ENCODE data around the gene SPART.
A peak's percentile ranks its signal among the peaks of the same experiment; 100 is the strongest.

The SPART gene

DNA sequence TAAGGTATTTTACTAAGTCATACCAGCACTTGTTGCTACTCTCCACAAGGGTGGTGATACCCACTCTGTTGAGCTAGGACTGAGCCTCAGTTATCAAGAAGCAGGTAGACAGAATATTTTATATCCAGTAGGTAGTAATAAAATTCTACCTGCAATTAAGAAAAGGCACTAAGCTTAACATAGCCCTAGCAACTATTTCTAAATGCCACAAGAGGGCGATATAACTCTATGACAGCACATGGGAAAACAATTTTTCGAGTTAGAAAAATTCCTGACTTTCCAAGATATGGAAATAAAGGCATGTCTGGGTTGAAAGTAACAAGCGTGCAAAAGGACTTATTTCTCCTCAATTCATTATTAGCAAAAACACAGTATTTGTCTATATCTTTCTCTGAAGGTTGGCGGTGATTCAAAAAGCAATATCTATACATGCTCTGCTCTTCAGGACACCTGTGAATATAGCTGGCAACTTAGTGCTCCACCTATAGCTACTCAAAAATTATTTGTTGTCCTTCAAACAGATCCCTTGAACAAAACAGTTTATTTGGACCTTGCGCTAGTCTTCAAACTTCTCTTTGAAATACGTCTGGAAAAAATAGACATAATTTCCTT, 63.3 kb downstream of the SPART start:
- Histone ChIP-seq H3K79me2 (ENCODE audit: low read length) (no peaks in the 10 kb centered on the region), H3K9me2 (replicated peaks; ENCODE audit: insufficient read depth, low read length) (no peaks in the 10 kb centered on the region), H3K9ac (ENCODE audit: low read length) (no peak overlapping the region), H3K27me3 (replicated peaks; ENCODE audit: insufficient read depth, low read length) (no peaks in the 10 kb centered on the region), H3K9me3 (replicated peaks; ENCODE audit: insufficient read depth, low read length) (no peaks in the 10 kb centered on the region), H3K4me2 (ENCODE audit: low read depth, low read length) (no peak overlapping the region), H4K20me1 (ENCODE audit: insufficient read depth, low read length) (no peaks in the 10 kb centered on the region), H3K27ac (ENCODE audit: low read length) (no peak overlapping the region), H2AFZ (ENCODE audit: low read length) (no peak overlapping the region), H3K4me1 (ENCODE audit: low read length) (no peaks in the 10 kb centered on the region), H3K36me3 (replicated peaks; ENCODE audit: insufficient read depth, low read length) (no peaks in the 10 kb centered on the region), H3K4me3 (ENCODE audit: low read length) (no peak overlapping the region), H3F3A (ENCODE audit: insufficient read depth, low read length) (no peaks in the 10 kb centered on the region)
- peak; percentile 15 for DNase-seq
- TF ChIP-seq EZH2phosphoT487 (IDR thresholded peaks at IDR 0.05; ENCODE audit: low read length) (no peak), EZH2 (optimal IDR thresholded peaks at IDR 0.05; ENCODE audit: low read depth, low read length) (no peak)
- TF ChIP-seq, protein P1, sequence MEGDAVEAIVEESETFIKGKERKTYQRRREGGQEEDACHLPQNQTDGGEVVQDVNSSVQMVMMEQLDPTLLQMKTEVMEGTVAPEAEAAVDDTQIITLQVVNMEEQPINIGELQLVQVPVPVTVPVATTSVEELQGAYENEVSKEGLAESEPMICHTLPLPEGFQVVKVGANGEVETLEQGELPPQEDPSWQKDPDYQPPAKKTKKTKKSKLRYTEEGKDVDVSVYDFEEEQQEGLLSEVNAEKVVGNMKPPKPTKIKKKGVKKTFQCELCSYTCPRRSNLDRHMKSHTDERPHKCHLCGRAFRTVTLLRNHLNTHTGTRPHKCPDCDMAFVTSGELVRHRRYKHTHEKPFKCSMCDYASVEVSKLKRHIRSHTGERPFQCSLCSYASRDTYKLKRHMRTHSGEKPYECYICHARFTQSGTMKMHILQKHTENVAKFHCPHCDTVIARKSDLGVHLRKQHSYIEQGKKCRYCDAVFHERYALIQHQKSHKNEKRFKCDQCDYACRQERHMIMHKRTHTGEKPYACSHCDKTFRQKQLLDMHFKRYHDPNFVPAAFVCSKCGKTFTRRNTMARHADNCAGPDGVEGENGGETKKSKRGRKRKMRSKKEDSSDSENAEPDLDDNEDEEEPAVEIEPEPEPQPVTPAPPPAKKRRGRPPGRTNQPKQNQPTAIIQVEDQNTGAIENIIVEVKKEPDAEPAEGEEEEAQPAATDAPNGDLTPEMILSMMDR (IDR thresholded peaks at IDR 0.05; ENCODE audit: low read length), result peak; percentile 61

DNA sequence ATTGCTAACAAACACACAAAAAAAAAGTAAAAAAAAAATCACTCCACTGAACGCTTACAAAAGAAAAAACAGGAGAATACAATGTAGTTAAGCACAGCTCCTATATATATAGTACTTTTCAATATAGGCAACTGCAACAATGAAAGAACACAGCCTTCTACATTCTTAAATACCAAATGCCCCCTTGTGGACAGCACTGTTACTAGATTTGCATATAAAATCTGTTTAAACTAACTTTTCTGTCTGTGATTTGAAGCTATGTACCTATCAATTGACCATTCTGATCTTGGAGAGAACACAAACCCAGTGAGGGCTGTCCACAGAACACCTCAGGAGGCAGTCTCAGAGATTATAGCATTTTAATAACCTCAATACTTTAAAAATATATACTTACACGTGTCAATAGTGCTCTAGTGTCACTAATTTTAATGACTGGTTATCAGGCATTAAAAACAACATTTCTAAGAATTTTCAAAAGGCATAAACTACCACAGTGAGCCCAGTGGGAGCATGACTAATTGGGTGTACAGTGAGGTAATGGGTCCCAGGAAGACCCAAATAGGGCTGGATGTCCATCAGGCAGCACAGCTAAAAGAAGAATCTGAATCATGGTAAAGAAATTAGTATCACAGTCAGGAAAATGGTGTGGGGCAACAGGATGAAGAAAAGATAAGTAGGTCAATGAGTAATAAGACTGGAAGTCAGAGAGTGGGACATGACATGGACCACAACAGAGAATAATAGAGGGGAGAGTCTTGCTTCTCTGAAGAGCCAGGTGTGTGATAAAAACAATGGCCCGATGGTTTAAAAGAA, 70.8 kb downstream of the SPART start:
- Histone ChIP-seq H3K27me3 (replicated peaks; ENCODE audit: insufficient read depth, low read length) (no peaks in the 10 kb centered on the region), H3K9ac (ENCODE audit: low read length) (no peak overlapping the region), H3K36me3 (replicated peaks; ENCODE audit: insufficient read depth, low read length) (no peaks in the 10 kb centered on the region), H3F3A (ENCODE audit: insufficient read depth, low read length) (no peaks in the 10 kb centered on the region), H2AFZ (ENCODE audit: low read length) (no peak overlapping the region), H3K9me3 (replicated peaks; ENCODE audit: insufficient read depth, low read length) (no peaks in the 10 kb centered on the region), H4K20me1 (ENCODE audit: insufficient read depth, low read length) (no peaks in the 10 kb centered on the region), H3K27ac (ENCODE audit: low read length) (no peak overlapping the region), H3K4me3 (ENCODE audit: low read length) (no peak overlapping the region), H3K4me2 (ENCODE audit: low read depth, low read length) (no peak overlapping the region), H3K9me2 (replicated peaks; ENCODE audit: insufficient read depth, low read length) (no peaks in the 10 kb centered on the region), H3K4me1 (ENCODE audit: low read length) (no peaks in the 10 kb centered on the region), H3K79me2 (ENCODE audit: low read length) (no peaks in the 10 kb centered on the region)
- peak; percentile 51 for DNase-seq
- no peak for TF ChIP-seq EZH2 (optimal IDR thresholded peaks at IDR 0.05; ENCODE audit: low read depth, low read length)
- TF ChIP-seq, protein P1 (IDR thresholded peaks at IDR 0.05; ENCODE audit: low read length), result peak; percentile 38

DNA sequence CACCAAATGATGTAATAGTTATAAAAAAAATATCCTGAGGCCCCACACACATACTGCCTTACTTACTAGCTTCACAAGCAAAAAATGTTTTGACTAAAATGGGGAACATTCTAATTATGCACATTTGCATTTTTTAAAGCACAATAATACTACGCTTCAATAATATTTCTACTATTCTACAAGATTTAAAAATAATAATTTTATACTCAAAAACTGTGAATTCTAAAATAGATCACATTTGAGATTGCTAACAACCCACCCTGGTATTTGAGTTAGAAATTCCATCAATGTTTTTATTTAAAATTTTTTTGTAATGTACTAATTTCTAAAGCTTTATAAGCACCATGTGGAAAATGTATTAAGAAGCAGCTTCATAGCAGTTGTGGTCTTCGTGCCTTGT, 72.8 kb downstream of the SPART start:
- DNase-seq, result no peak
- no peak overlapping the region for H2AFZ ChIP-seq (ENCODE audit: low read length)
- no peak overlapping the region for H3K27ac ChIP-seq (ENCODE audit: low read length)
- TF ChIP-seq, protein P1 (IDR thresholded peaks at IDR 0.05; ENCODE audit: low read length), result no peak
- no peaks in the 10 kb centered on the region for H3K4me1 ChIP-seq (ENCODE audit: low read length)
- H3K36me3 ChIP-seq (replicated peaks; ENCODE audit: insufficient read depth, low read length), result no peaks in the 10 kb centered on the region
- H3K9ac ChIP-seq (ENCODE audit: low read length), result no peak overlapping the region
- H4K20me1 ChIP-seq (ENCODE audit: insufficient read depth, low read length), result no peaks in the 10 kb centered on the region
- no peaks in the 10 kb centered on the region for H3K9me2 ChIP-seq (replicated peaks; ENCODE audit: insufficient read depth, low read length)
- no peak overlapping the region for H3K4me3 ChIP-seq (ENCODE audit: low read length)
- H3K9me3 ChIP-seq (replicated peaks; ENCODE audit: insufficient read depth, low read length), result no peaks in the 10 kb centered on the region
- no peaks in the 10 kb centered on the region for H3K27me3 ChIP-seq (replicated peaks; ENCODE audit: insufficient read depth, low read length)
- H3K4me2 ChIP-seq (ENCODE audit: low read depth, low read length), result no peak overlapping the region
- H3K79me2 ChIP-seq (ENCODE audit: low read length), result no peaks in the 10 kb centered on the region
- H3F3A ChIP-seq (ENCODE audit: insufficient read depth, low read length), result no peaks in the 10 kb centered on the region

Data from MM.1S (cell line).